Memory B cell (primary cell): Measurements from ENCODE around the gene ARL4C.

Source experiments
- ATAC-seq: fragments of 150-1000 bp; cut with Tn5 transposase; 2 replicates; pipeline ENCODE4 v1.10.0; 2021; ENCODE audit warnings: low read depth, mild to moderate bottlenecking, moderate library complexity
- DNase-seq, 2 donors: peaks; one replicate each; pipeline ENCODE4 v3.0.0; 2022; ENCODE audit warnings: low spot score in 2 of 2
- H3K27ac Mint-ChIP-seq: one replicate; pipeline ENCODE4 v1.8.0; 2022; ENCODE audit warnings: mild to moderate bottlenecking, moderate library complexity, mixed read lengths
- H3K27me3 Mint-ChIP-seq: one replicate; pipeline ENCODE4 v1.8.0; 2022; ENCODE audit warnings: mixed read lengths
- H3K36me3 Mint-ChIP-seq: one replicate; pipeline ENCODE4 v1.8.0; 2022; ENCODE audit warnings: mild to moderate bottlenecking, mixed read lengths
- H3K4me1 Mint-ChIP-seq: one replicate; pipeline ENCODE4 v1.8.0; 2022; ENCODE audit warnings: mixed read lengths
- H3K4me3 Mint-ChIP-seq: one replicate; pipeline ENCODE4 v1.8.0; 2022; ENCODE audit warnings: mild to moderate bottlenecking, moderate library complexity, mixed read lengths
- H3K9me3 Mint-ChIP-seq: one replicate; pipeline ENCODE4 v1.8.0; 2022; ENCODE audit warnings: mixed read lengths

ARL4C gene

DNA sequence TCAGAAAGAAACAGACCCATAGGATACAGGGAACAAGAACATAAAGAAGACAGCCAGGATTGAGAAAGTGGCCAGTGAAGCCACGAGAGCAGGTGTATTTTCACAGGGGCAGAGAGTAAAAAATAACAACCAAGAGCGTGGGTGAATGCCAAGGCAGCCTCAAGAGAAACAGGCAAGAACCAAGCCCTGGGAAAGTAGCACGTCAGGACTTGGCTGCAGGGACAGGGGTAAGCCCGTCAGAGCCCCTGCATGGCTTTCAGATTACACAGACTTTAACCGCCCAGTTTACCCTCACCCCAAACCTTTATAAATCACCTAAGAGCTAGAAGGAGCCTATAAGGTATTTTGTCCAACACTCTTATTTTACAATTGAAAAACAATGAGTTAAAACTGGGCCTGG, 43.7 kb downstream of the ARL4C start:
- H3K9me3 Mint-ChIP-seq, result no peaks in the 10 kb centered on the region
- DNase-seq, result no peak
- peaks cover 29% of the 10 kb centered on the region for H3K4me1 Mint-ChIP-seq
- no peaks in the 10 kb centered on the region for H3K27me3 Mint-ChIP-seq
- peak overlapping the region; percentile 11 for H3K4me3 Mint-ChIP-seq
- no peaks in the 10 kb centered on the region for H3K36me3 Mint-ChIP-seq
- no peak overlapping the region for H3K27ac Mint-ChIP-seq
- no peak for ATAC-seq

DNA sequence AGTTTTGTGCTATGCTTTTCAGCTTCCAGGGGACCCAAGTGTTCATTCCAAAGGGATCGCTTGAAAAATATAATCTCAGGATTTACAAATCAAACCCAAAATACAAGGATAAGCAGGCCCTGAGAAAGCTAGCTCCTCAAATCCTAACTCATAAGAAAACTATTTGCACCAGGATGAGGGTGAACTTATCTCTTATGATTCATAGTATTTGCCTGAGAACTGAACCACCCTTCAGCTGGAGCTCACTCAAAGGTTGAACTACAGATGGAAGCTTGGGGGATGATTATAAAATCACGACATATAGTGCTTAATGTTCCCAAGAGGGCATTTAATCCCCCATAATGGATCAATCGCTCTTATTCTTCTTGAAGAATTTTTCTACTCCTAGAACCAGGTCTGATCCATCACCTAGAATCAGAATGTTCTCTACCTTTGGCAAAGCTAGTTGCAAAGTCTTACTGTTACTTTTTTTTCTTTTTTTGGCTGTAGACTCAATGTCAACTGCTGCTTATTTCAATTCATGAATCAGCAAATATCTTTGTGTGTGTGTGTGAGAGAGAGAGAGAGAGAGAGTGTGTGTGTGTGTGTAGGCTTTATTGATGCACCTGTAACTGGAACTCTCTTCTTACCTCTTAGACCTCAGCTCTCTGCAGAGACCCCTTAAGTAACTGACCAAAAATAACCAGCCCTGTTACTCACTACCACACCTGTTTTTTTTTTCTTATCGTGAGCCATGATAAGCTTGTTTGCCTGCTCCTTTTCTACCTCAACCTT, 44.8 kb downstream of the ARL4C start:
- no peaks in the 10 kb centered on the region for H3K9me3 Mint-ChIP-seq
- H3K4me3 Mint-ChIP-seq, result no peak overlapping the region
- DNase-seq (no peak), ATAC-seq (no peak)
- no peaks in the 10 kb centered on the region for H3K27me3 Mint-ChIP-seq
- peaks cover 38% of the 10 kb centered on the region for H3K4me1 Mint-ChIP-seq
- no peak overlapping the region for H3K27ac Mint-ChIP-seq
- no peaks in the 10 kb centered on the region for H3K36me3 Mint-ChIP-seq

DNA sequence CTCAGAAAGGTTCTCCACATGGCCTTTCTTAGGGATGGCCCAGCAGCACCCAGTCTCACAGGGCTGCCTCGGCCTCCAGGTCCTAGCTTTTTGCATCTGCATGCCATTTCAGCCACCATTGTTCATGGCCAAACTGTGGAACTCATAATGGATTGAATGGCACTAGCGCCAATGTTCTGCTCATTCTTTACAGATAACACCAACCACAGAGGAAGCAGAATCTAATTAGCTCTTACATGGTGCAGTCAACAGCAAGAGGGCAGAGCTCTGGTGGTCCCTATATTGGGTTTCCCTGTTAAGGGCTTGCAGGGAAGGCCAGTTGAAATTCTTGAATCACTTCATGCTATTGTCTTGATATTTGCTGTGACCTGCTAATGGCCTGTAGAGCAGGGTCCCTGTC, 45.6 kb downstream of the ARL4C start:
- Mint-ChIP-seq H3K9me3 (no peaks in the 10 kb centered on the region), H3K27me3 (no peaks in the 10 kb centered on the region), H3K4me1 (peaks cover 43% of the 10 kb centered on the region), H3K4me3 (no peak overlapping the region), H3K36me3 (no peaks in the 10 kb centered on the region), H3K27ac (no peak overlapping the region)
- ATAC-seq (no peak), DNase-seq (no peak)

DNA sequence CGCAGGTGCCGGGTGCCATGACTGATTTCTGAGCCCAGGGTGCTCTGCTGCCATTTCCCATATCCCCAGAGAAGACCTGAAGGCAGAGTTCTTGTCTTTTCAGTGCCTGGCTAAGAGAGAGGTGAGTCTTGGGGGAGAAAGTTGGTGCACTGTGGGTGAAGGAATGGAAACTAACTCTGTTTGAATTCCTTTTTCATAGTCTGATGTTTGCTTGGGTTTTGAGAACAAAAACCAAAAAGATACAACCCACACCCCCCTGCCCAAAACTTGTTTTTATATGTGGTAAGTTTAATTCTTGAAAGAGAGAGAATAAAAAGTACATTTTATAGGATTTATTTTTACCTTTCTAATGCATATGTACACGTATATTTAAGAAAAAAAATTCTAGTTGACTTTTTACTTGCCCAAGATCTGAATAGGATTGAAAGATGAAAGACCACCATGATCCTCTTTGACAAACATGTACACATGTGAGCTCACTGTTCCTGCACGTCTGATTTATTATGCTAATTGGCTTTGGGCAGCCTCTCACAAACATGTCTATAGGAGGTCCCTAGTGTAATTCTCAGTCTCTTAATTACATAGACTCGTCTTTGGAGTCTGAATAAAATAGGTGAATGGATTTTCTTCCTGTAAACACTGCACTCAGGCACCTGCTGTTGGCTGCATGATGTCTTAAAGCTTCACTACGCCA, 46.3 kb downstream of the ARL4C start:
- H3K9me3 Mint-ChIP-seq, result no peaks in the 10 kb centered on the region
- ATAC-seq (no peak), DNase-seq (no peak)
- H3K27ac Mint-ChIP-seq, result no peak overlapping the region
- no peaks in the 10 kb centered on the region for H3K27me3 Mint-ChIP-seq
- peaks cover 2% of the 10 kb centered on the region for H3K36me3 Mint-ChIP-seq
- H3K4me1 Mint-ChIP-seq, result peaks cover 44% of the 10 kb centered on the region
- no peak overlapping the region for H3K4me3 Mint-ChIP-seq

DNA sequence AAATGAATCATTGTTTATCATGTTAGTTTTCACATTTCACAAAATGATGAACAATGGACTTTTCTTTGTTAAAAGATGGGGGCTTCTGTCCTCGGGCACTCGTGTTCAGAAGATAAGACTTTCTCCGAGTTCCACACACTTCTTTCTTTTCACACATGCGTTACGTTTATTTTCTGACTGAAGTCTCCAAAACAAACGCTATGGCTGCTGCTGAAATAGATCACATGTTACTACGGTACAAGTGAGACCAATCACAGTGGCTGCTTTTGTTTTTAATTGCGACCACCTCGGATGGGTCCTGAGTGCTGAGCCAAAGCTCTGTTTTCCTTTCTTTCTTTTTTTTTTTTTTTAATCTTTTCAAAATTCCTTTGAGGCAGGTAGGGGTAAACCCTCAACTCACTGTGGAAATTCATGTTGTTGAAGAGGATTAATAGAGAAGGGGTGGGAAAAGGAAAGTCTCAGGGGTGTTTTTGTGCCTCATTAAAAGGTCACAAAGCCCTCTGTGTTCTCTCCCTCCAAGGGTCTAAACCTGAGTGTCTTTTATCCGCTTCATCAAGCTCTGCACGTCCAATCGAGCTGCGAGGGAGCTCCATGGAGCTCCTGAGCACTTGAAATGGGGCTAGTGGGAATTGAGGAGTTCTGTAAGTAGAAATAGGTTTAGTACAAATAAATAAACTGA, 48.2 kb downstream of the ARL4C start:
- no peak for ATAC-seq
- Mint-ChIP-seq H3K9me3 (peaks cover under 1% of the 10 kb centered on the region), H3K36me3 (peaks cover 2% of the 10 kb centered on the region), H3K27ac (peak overlapping the region; percentile 90), H3K4me1 (peaks cover 50% of the 10 kb centered on the region), H3K27me3 (no peaks in the 10 kb centered on the region), H3K4me3 (no peak overlapping the region)
- DNase-seq, result no peak

DNA sequence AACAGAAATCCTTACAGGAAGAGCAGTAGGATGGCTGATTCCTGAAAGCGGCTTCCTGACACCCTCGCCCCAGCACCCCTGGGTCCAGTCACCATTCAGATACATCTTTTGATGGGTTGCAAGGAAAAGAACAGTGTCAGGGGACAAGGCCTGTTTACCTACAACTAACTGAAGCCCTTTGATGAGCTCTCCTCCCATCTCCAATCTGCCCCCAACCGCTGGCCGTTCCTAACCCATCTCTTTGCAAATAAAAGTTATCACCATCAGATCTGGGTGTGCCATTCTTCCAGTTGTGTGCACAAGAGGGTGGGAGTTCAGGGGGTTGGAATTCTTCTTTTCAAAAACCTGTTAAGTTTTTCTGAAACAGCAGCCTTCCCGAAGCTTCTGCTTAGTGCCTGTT, 48.9 kb downstream of the ARL4C start:
- H3K9me3 Mint-ChIP-seq, result peaks cover 3% of the 10 kb centered on the region
- DNase-seq, result no peak
- H3K36me3 Mint-ChIP-seq, result peaks cover 2% of the 10 kb centered on the region
- peak overlapping the region; percentile 90 for H3K27ac Mint-ChIP-seq
- ATAC-seq, result no peak
- H3K4me3 Mint-ChIP-seq, result no peak overlapping the region
- no peaks in the 10 kb centered on the region for H3K27me3 Mint-ChIP-seq
- peaks cover 53% of the 10 kb centered on the region for H3K4me1 Mint-ChIP-seq

DNA sequence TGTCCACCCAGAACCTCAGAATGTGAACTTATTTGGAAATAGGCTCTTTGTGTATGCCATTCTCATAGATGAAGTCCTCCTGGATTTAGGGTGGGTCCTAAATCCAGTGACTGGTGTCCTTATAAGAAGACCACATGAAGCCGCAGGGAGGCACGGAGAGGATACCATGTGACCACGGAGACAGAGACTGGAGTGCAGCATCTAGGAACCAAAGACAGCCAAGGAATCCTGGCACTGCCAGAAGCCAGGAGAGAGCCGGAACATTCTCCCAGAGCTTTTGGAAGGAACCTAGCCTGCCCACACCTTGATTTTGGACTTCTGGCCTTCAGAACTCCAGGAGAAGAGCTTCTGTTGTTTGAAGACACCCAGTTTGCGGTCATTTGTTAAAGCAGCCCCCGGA, 49.7 kb downstream of the ARL4C start:
- Mint-ChIP-seq H3K27me3 (no peaks in the 10 kb centered on the region), H3K27ac (peak overlapping the region; percentile 90), H3K36me3 (peaks cover 2% of the 10 kb centered on the region), H3K4me3 (no peak overlapping the region), H3K4me1 (peaks cover 51% of the 10 kb centered on the region), H3K9me3 (peaks cover 3% of the 10 kb centered on the region)
- no peak for ATAC-seq
- no peak for DNase-seq

DNA sequence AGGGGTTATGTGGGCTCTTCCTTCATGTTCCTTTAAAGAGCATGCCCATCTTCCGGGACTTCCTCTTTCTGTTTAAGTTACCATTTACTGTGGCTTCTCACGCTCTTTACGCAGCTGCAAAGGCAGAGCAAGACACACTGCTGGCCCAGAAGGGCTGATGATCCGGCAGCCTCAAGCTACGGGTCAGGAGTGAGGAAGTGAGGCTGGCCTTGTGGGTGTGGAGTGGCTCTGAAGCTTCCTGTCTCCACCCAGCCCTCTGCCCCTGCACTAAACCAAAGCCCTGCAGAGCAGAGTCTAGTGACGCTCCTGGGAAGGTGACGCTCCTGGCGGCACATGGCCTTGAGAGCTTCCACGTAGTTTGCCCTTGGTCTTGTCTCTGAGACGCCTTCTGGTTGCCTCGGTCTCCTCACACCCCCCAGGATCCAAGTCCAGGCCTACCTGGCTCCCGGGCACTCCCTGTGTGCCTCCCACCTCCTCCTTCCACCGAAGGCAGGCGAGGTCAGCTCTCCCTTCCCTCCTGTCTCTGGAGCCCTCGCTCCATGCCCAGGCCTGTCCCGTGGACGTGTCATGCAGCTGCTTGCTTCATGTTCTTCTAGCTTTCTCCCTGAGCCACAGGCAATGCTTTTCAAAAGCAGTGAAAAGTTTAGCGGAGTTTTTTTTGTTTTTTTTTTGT, 50.3 kb downstream of the ARL4C start:
- DNase-seq, result peak; percentile 63 to 81
- H3K9me3 Mint-ChIP-seq, result peaks cover 4% of the 10 kb centered on the region

DNA sequence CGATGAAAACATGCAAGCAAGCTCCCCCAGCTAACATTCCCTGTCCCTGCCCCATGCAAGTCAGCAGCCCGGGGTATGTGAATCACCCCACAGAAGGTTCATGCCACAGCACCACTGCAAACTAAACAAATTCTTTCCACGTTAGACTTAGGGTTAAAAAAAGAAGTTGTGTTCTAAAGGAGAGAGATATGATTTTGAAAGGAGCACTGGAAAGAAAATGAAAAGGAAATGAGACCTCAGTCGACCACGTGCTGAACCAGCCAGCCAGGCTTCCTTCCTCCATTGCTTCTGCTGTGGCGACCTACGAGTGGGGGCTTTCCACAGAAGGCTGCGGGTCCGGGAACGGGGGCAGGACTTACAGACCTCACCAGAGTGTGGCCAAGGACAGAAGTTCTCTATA, 52.0 kb downstream of the ARL4C start:
- Mint-ChIP-seq H3K4me3 (peak overlapping the region; percentile 75), H3K27ac (peak overlapping the region; percentile 90), H3K36me3 (peaks cover 6% of the 10 kb centered on the region), H3K4me1 (peaks cover 53% of the 10 kb centered on the region), H3K9me3 (peaks cover 6% of the 10 kb centered on the region), H3K27me3 (no peaks in the 10 kb centered on the region)
- peak; percentile 47 to 61 for DNase-seq
- peak; percentile 65 for ATAC-seq

More for the DNA sequence above, 50.3 kb downstream of the ARL4C start:
- H3K4me3 Mint-ChIP-seq, result peak overlapping the region; percentile 24
- H3K27me3 Mint-ChIP-seq, result no peaks in the 10 kb centered on the region
- peak overlapping the region; percentile 90 for H3K27ac Mint-ChIP-seq
- ATAC-seq, result peak; percentile 86
- peaks cover 4% of the 10 kb centered on the region for H3K36me3 Mint-ChIP-seq
- peaks cover 54% of the 10 kb centered on the region for H3K4me1 Mint-ChIP-seq

DNA sequence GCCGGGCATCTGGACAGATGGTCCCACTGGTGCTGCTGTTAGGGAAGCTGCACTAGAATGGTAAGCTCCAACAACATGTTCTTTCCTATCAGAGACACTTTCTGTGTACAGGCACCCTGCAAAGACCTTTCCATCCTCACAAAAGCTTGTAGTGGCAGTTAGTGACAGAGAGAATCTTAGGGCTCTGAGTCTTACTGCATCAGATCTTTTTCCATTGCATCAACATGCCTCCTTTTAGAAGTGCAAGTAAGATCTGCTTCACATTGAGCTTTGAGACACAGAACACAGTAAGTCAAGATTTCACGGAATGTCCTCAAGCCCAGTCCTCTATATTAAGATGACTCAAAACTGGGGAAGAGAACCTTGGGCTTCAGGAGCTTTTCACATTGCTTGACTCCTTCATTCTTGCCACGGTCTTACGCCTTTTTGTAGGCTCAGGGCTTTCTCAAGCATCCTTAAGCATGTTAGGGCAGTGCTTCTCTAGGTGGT, 52.6 kb downstream of the ARL4C start:
- H3K4me1 Mint-ChIP-seq, result peaks cover 57% of the 10 kb centered on the region
- H3K27me3 Mint-ChIP-seq, result no peaks in the 10 kb centered on the region
- H3K36me3 Mint-ChIP-seq, result peaks cover 6% of the 10 kb centered on the region
- H3K9me3 Mint-ChIP-seq, result peaks cover 6% of the 10 kb centered on the region
- peak overlapping the region; percentile 90 for H3K27ac Mint-ChIP-seq
- no peak overlapping the region for H3K4me3 Mint-ChIP-seq
- no peak for ATAC-seq
- DNase-seq, result no peak
